KMS-11 (cell line): ENCODE measurements around the gene RNF214.
"Not testable (repeated sequence)": the region's sequence is repeated elsewhere in the genome, so short reads cannot be mapped to it uniquely, and the experiment has no call there.

Experiments used
- H2AFZ ChIP-seq: fragments of 200-600 bp; sonication (generic); 2 replicates; pipeline ENCODE4 v1.6.1; 2016; ENCODE audit warnings: antibody characterized with exemption, mixed run types, low read depth
- H3K27ac ChIP-seq: fragments of 200-600 bp; sonication (generic); 2 replicates; pipeline ENCODE4 v1.6.1; 2016; ENCODE audit warnings: mild to moderate bottlenecking, mixed run types
- H3K27me3 ChIP-seq: fragments of 200-600 bp; sonication (generic); 2 replicates; pipeline ENCODE4 v1.6.1; 2017; ENCODE audit warnings: mild to moderate bottlenecking, low read depth, mixed run types, moderate library complexity; ENCODE audit not compliant: insufficient read depth
- H3K36me3 ChIP-seq: fragments of 200-600 bp; sonication (generic); 2 replicates; pipeline ENCODE4 v1.6.1; 2017; ENCODE audit warnings: mild to moderate bottlenecking, mixed run types; ENCODE audit not compliant: insufficient read depth
- H3K4me1 ChIP-seq: fragments of 200-600 bp; sonication (generic); 2 replicates; pipeline ENCODE4 v1.6.1; 2016; ENCODE audit warnings: mild to moderate bottlenecking, low read depth, mixed run types; ENCODE audit not compliant: poor library complexity, severe bottlenecking
- H3K4me2 ChIP-seq: fragments of 200-600 bp; sonication (generic); 2 replicates; pipeline ENCODE4 v1.7.0; 2016; ENCODE audit warnings: mild to moderate bottlenecking, mixed run types
- H3K4me3 ChIP-seq: fragments of 200-600 bp; sonication (generic); IDR thresholded peaks from 2 replicates; pipeline ENCODE4 v1.6.1; 2017; ENCODE audit warnings: low read depth, low read length, mixed read lengths; ENCODE audit not compliant: insufficient read depth
- H3K79me2 ChIP-seq: fragments of 200-600 bp; sonication (generic); 2 replicates; pipeline ENCODE4 v1.6.1; 2016; ENCODE audit warnings: low read depth, mixed run types; ENCODE audit not compliant: insufficient read depth
- H3K9ac ChIP-seq: fragments of 200-600 bp; sonication (generic); 2 replicates; pipeline ENCODE4 v1.6.1; 2016; ENCODE audit warnings: mild to moderate bottlenecking, mixed run types
- H4K20me1 ChIP-seq: fragments of 200-600 bp; sonication (generic); 2 replicates; pipeline ENCODE4 v1.6.1; 2016; ENCODE audit warnings: mild to moderate bottlenecking, mixed run types; ENCODE audit not compliant: insufficient read depth
- CTCF ChIP-seq: fragments of 200-600 bp; sonication (generic); conservative IDR thresholded peaks from 2 replicates; pipeline ENCODE4 v1.6.1; 2017; ENCODE audit warnings: low read depth, mild to moderate bottlenecking, antibody characterized with exemption, low read length, moderate library complexity, mixed read lengths

The RNF214 gene

GRCh38 chr11:117318738-117319137 is 86.3 kb downstream of the RNF214 start:
- Histone ChIP-seq H2AFZ (no peak overlapping the region), H3K36me3 (no peaks in the 10 kb centered on the region), H3K4me2 (no peak overlapping the region), H3K79me2 (no peaks in the 10 kb centered on the region), H3K27ac (no peak overlapping the region), H3K9ac (no peak overlapping the region), H3K27me3 (no peaks in the 10 kb centered on the region), H3K4me1 (no peaks in the 10 kb centered on the region), H4K20me1 (no peaks in the 10 kb centered on the region), H3K4me3 (no peak overlapping the region)
- TF ChIP-seq CTCF: no peak

DNA sequence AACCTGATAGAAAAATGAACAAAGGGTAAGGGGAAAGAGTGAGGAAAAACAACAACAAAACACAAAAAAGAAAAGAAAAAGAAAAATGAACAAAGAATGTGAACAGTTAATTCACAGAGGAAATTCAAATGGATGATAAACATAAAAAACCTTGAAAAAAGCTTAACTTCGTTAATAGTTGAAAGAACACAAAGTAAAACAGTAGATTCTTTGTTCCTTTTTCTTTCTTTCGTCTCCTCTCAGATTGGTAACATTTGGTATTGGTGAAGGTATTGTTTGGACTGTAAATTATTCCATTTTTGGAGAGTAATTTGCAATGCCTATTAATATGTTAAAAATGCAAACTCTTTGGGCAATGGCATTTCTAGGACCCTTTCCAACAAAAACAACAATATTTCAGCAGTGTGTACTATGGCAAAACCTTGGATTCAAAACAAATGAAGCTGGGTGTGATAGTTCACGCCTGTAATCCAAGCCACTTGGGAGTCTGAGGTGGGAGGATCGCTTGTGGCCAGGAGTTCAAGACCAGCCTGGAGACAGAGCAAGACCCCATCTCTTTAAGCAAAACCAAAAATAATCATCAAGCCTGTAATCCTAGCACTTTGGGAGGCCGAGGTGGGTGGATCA is 86.9 kb downstream of the RNF214 start:
- no peaks in the 10 kb centered on the region for H3K4me1 ChIP-seq
- TF ChIP-seq CTCF: no peak
- no peak overlapping the region for H3K4me2 ChIP-seq
- H2AFZ ChIP-seq: no peak overlapping the region
- no peaks in the 10 kb centered on the region for H3K36me3 ChIP-seq
- H3K4me3 ChIP-seq: no peak overlapping the region
- no peaks in the 10 kb centered on the region for H3K27me3 ChIP-seq
- no peaks in the 10 kb centered on the region for H3K79me2 ChIP-seq
- H4K20me1 ChIP-seq: no peaks in the 10 kb centered on the region
- no peak overlapping the region for H3K27ac ChIP-seq
- no peak overlapping the region for H3K9ac ChIP-seq

DNA sequence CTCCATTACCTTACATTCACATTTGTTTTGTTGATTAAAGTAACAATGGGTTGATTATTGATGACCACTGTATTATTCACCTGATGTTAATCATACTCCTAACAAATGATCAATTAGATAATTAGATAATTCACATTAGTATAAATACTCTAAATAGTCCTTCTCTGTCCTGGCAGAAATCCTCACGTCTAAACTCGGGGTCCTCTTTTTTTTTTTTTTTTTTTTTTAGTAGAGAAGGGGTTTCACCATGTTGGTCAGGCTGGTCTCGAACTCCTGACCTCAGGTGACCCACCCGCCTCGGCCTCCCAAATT is 94.7 kb downstream of the RNF214 start:
- not testable (repeated sequence) for H3K4me1 ChIP-seq, H3K4me3 ChIP-seq, H3K4me2 ChIP-seq, H3K79me2 ChIP-seq, H3K27me3 ChIP-seq, H3K36me3 ChIP-seq, H4K20me1 ChIP-seq
- Histone ChIP-seq H3K27ac (peak overlapping the region; percentile 58), H3K9ac (0 out of 2 replicates have a peak overlapping the region, but pooled peaks have one; percentile 66), H2AFZ (peak overlapping the region; percentile 63; the same call in 1 of the 2 replicates)

DNA sequence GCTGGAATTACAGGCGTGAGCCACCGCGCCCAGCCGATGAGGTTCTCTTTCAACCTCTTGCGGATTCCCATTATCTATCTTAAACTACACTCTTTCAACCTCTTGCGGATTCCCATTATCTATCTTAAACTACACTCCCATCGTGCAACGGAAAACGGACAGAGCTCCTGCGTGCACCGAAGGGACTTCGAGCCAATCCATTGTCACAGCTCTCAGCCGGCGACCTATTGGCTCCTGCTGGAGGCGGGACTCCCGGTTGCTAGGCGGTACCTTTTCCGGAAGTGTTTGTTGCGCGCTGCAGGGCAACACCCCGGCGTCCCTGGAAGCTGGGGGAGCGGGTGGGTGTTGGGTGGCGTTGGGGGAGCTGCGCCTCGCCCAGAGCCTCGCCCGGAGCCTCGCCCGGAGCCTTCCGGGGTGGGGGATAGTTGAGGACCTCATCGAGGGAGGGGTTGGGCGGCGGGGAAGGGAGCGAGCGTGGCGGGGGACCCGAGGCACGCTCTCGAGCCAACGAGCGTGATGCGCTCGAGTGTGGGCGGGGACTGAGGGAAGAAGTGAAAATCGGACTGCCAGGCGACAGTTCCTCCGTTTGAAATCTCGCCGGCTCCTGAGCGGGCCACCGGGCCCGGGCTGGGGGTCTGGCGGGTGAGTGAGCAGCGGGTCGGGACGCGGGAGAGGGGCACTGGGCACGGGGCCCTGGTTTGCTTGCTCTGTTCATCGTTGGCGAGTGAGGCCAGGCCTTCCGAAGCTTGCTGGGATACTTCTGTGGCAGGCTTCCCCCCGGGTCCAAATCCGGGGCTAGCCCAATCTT is 95.3 kb downstream of the RNF214 start, which contains the start of gene CEP164:
TSS of gene CEP164 (plus strand) at position 288 of the 808 bp plus-strand sequence. CDS start 10,733 bp downstream, outside the sequence.
- Histone ChIP-seq H3K4me2 (peak within 1 kb of the TSS; percentile 76), H3K27me3 (no peaks in the 10 kb centered on the region), H4K20me1 (no peaks in the 10 kb centered on the region), H3K79me2 (no peaks in the 10 kb centered on the region), H3K4me3 (no peak within 1 kb of the TSS), H3K4me1 (peaks cover 5% of the 10 kb centered on the region), H3K9ac (peak within 1 kb of the TSS; percentile 66; the same call in 1 of the 2 replicates), H3K27ac (peak within 1 kb of the TSS; percentile 58), H3K36me3 (no peaks in the 10 kb centered on the region), H2AFZ (peak within 1 kb of the TSS; percentile 63)
- TF ChIP-seq CTCF: no peak
